Upper lobe of left lung (tissue), 6 donors: Measurements from ENCODE around the gene ANKRD11. TPM values are rescaled to one million over a fixed set of nuclear protein-coding genes. Genes with fewer than 3 reads are reported as not detected.

Experiments used
- ATAC-seq, 2 donors: fragments of 200-7000 bp; cut with Tn5 transposase; one replicate each; pipeline ENCODE4 v1.9.1; 2022; ENCODE audit warnings: mild to moderate bottlenecking in 2 of 2, moderate library complexity in 2 of 2; ENCODE audit not compliant: low FRiP score in 2 of 2
- DNase-seq, 2 donors: peaks; one replicate each; pipeline ENCODE4 v3.0.0-alpha.2; 2019 to 2020
- H3K27ac ChIP-seq, 4 donors: fragments of 200-600 bp; sonication (generic); one replicate each; pipeline ENCODE4 v1.5.1; 2016 to 2019
- H3K27me3 ChIP-seq, 4 donors: fragments of 200-600 bp; sonication (generic); one replicate each; pipeline ENCODE4 v1.5.1; 2017 to 2019
- H3K36me3 ChIP-seq, 4 donors: fragments of 200-600 bp; sonication (generic); one replicate each; pipeline ENCODE4 v1.5.1; 2016 to 2019
- H3K4me1 ChIP-seq, 4 donors: fragments of 200-600 bp; sonication (generic); one replicate each; pipeline ENCODE4 v1.5.1; 2018 to 2019
- H3K4me3 ChIP-seq, 4 donors: fragments of 200-600 bp; sonication (generic); one replicate each; pipeline ENCODE4 v1.5.1; 2017 to 2019; ENCODE audit warnings: mild to moderate bottlenecking in 2 of 4, moderate library complexity in 1 of 4
- H3K9me3 ChIP-seq, 4 donors: fragments of 200-600 bp; sonication (generic); one replicate each; pipeline ENCODE4 v1.5.1; 2018 to 2019
- EP300 ChIP-seq, 4 donors: sonication (generic); formaldehyde crosslinking; IDR thresholded peaks; one replicate each; pipeline ENCODE4 v1.5.1; 2017; ENCODE audit warnings: antibody characterized with exemption in 4 of 4, control low read depth in 2 of 4
- POLR2A ChIP-seq, 4 donors: fragments of 450-650 bp; IDR thresholded peaks; one replicate each; pipeline ENCODE4 v1.5.1; 2016 to 2017; ENCODE audit warnings: antibody characterized with exemption in 4 of 4, mild to moderate bottlenecking in 2 of 4
- POLR2AphosphoS5 ChIP-seq, 2 donors: sonication (generic); formaldehyde crosslinking; IDR thresholded peaks; one replicate each; pipeline ENCODE4 v1.5.1; 2017; ENCODE audit warnings: antibody characterized with exemption in 2 of 2
- WGBS, 2 donors: methylation state at CpG; one replicate each; pipeline ENCODE4 v1.1.5; 2017 to 2018; 5-methylcytosine and 5-hydroxymethylcytosine counted together
- total RNA-seq, 6 donors: library from RNA; depleted of rRNA in 4 of 6; stranded (reverse); fragments of >200 nt in 4 of 6; gene quantifications; one replicate each; pipeline versions ENCODE4 v1.1.0 to v1.2.1, GENCODE V29; 2016 to 2021
- TF ChIP-seq, protein P1 (sequence below), 6 experiments: fragments of 450-650 bp in 4 of 6; fragments of 200-600 bp in 2 of 6; sonication (generic) in 2 of 6; IDR thresholded peaks; one replicate each; pipeline ENCODE4 v1.5.1; 2016 to 2019; ENCODE audit warnings: antibody characterized with exemption in 6 of 6
- donor health status: DM: no; HTN: no; CAD: no; lungs with moderate emphysema.
- donor health status: DM: no; HTN: yes; CAD: no; lungs with severe emphysema.

ANKRD11 gene
- total RNA-seq, 6 donors from 2014 or later: 92.4 to 313 (median 134) TPM

DNA sequence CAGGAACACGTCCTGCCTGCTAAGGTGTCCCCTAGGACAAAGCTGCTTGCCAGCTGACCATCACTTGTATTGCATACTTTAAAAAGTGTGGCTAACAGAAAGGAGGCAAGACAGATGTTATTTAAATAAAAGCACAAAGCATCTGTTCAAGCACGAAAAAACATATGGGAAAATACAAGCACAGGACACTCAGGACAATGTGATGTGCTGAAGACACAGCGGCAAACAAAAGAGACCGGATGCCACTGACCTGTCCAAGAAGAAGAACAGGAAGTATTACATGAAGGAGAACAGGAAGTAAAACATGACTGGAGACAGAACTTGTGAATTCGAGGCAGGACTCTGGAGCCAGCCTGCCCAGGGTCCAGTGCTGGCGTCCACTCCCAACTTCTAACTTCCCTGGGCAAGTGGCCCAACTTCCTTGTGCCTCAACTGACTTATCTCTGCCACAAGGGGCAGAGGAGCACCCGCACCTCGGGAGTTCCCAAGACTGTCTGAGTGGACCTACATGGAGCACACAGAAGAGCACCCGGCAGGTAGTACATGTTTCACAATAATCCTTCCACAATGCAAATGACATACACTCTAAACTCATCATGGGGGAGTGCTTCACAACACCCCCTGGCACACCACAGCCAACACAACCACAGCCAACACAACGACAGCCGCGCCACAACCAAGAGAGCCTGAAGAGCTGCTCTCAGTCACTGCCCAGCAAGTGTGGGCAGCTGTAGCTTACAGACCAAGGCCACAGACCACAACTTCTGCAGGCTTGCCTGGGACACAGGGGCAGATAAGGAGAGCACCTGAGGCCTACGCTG, 36.6 kb downstream of the ANKRD11 start:
- DNase-seq: peak in 1 of 2 donors; percentile 65
- H3K9me3 ChIP-seq: no peaks in the 10 kb centered on the region
- peak overlapping the region in 1 of 4 donors; percentile 3 for H3K4me3 ChIP-seq
- H3K27me3 ChIP-seq: no peaks in the 10 kb centered on the region
- no peaks in the 10 kb centered on the region for H3K36me3 ChIP-seq
- peak overlapping the region; percentile 32 to 72 (median 56) for H3K27ac ChIP-seq
- H3K4me1 ChIP-seq: peaks cover 36 to 76% (median 57%) of the 10 kb centered on the region in 4 donors
- TF ChIP-seq POLR2A (IDR thresholded peaks at IDR 0.05) (no peak), POLR2AphosphoS5 (IDR thresholded peaks at IDR 0.05) (peak in 1 of 2 donors; percentile 13), EP300 (IDR thresholded peaks at IDR 0.05) (no peak)
- TF ChIP-seq, protein P1, sequence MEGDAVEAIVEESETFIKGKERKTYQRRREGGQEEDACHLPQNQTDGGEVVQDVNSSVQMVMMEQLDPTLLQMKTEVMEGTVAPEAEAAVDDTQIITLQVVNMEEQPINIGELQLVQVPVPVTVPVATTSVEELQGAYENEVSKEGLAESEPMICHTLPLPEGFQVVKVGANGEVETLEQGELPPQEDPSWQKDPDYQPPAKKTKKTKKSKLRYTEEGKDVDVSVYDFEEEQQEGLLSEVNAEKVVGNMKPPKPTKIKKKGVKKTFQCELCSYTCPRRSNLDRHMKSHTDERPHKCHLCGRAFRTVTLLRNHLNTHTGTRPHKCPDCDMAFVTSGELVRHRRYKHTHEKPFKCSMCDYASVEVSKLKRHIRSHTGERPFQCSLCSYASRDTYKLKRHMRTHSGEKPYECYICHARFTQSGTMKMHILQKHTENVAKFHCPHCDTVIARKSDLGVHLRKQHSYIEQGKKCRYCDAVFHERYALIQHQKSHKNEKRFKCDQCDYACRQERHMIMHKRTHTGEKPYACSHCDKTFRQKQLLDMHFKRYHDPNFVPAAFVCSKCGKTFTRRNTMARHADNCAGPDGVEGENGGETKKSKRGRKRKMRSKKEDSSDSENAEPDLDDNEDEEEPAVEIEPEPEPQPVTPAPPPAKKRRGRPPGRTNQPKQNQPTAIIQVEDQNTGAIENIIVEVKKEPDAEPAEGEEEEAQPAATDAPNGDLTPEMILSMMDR (IDR thresholded peaks at IDR 0.05): peak in 2 of 6 experiments; percentile 41 to 49
- WGBS, 2 donors: 39 to 50% methylated on average over 11 to 13 of the region's 13 CpGs
- ATAC-seq: peak; percentile 71 to 75

DNA sequence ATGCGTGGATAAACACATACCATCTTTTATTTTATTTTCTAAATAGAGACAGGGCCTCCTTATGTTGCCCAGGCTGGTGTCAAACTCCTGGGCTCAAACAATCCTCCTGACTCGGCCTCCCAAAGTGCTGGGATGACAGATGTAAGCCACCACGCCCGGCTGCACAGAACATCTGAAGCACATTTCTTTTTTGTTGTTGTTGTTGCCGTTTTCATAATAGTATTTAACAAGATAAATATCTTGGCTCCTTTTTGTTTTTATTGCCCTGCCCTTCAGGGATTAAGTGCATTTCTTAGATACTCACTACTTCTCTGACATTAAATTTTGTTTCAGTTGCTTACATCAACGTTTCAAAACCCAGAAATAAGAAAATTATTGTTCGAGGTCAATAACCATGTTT, 37.4 kb downstream of the ANKRD11 start:
- peak in 1 of 2 donors; percentile 20 for ATAC-seq
- WGBS, 2 donors: 57 to 62% methylated on average over 7 of the region's 7 CpGs

GRCh38 chr16:89452241-89452640, 38.1 kb downstream of the ANKRD11 start:
- WGBS, 2 donors: 76 to 82% methylated on average over 4 of the region's 4 CpGs
- peaks cover 48 to 91% (median 66%) of the 10 kb centered on the region in 4 donors for H3K4me1 ChIP-seq
- TF ChIP-seq POLR2A (IDR thresholded peaks at IDR 0.05): no peak
- no peak for TF ChIP-seq EP300 (IDR thresholded peaks at IDR 0.05)
- TF ChIP-seq, protein P1 (IDR thresholded peaks at IDR 0.05): no peak
- TF ChIP-seq POLR2AphosphoS5 (IDR thresholded peaks at IDR 0.05): no peak
- H3K27ac ChIP-seq: no peak overlapping the region
- ATAC-seq: no peak
- no peaks in the 10 kb centered on the region for H3K27me3 ChIP-seq
- no peak for DNase-seq
- no peaks in the 10 kb centered on the region for H3K9me3 ChIP-seq
- H3K36me3 ChIP-seq: no peaks in the 10 kb centered on the region
- H3K4me3 ChIP-seq: no peak overlapping the region

More for the DNA sequence above, 37.4 kb downstream of the ANKRD11 start:
- H3K27me3 ChIP-seq: no peaks in the 10 kb centered on the region
- no peak overlapping the region for H3K4me3 ChIP-seq
- DNase-seq: no peak
- TF ChIP-seq POLR2A (IDR thresholded peaks at IDR 0.05) (no peak), POLR2AphosphoS5 (IDR thresholded peaks at IDR 0.05) (no peak), EP300 (IDR thresholded peaks at IDR 0.05) (no peak)
- TF ChIP-seq, protein P1 (IDR thresholded peaks at IDR 0.05): no peak
- H3K27ac ChIP-seq: peak overlapping the region in 2 of 4 donors; percentile 66 to 72
- peaks cover 44 to 84% (median 60%) of the 10 kb centered on the region in 4 donors for H3K4me1 ChIP-seq
- H3K9me3 ChIP-seq: no peaks in the 10 kb centered on the region
- H3K36me3 ChIP-seq: no peaks in the 10 kb centered on the region

DNA sequence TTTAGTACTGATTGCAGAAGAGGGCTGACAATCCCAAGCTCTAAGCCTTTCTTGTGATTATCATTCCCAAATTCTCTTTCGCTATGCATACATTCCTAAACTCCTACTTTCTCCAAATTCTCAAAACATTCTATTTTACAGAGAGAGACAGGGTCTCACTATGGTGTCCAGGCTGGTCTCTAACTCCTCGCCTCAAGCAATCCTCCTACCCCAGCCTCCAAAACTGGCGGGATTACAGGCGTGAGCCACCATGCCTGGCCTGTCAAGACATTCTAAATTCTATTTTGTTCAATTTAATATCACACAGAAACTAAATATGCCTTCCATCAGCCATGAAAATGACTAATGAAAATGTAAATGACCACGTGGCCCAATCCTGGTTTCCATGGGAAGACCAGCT, 39.8 kb downstream of the ANKRD11 start:
- ATAC-seq: no peak
- TF ChIP-seq POLR2A (IDR thresholded peaks at IDR 0.05) (no peak), EP300 (IDR thresholded peaks at IDR 0.05) (no peak), POLR2AphosphoS5 (IDR thresholded peaks at IDR 0.05) (no peak)
- TF ChIP-seq, protein P1 (IDR thresholded peaks at IDR 0.05): no peak
- no peak for DNase-seq
- Histone ChIP-seq H3K36me3 (no peaks in the 10 kb centered on the region), H3K9me3 (no peaks in the 10 kb centered on the region), H3K27me3 (no peaks in the 10 kb centered on the region), H3K27ac (peak overlapping the region in 2 of 4 donors; percentile 10 to 35), H3K4me3 (no peak overlapping the region), H3K4me1 (peaks cover 61 to 97% (median 75%) of the 10 kb centered on the region in 4 donors)
- WGBS, 2 donors: 91 to 95% methylated on average over 5 of the region's 5 CpGs
